Vagina (tissue), 2 donors: ENCODE measurements around the gene LMO7. TPM values are rescaled to one million over a fixed set of nuclear protein-coding genes. Genes with fewer than 3 reads are reported as not detected.
A peak's percentile ranks its signal among the peaks of the same experiment; 100 is the strongest.

Experiments used
- DNase-seq, 2 donors: peaks; one replicate each; pipeline ENCODE4 v3.0.0-alpha.2; 2017; ENCODE audit errors: extremely low spot score in 2 of 2
- H3K27ac ChIP-seq: fragments of 200-600 bp; sonication (generic); one replicate; pipeline ENCODE4 v1.5.1; 2019
- H3K27me3 ChIP-seq: fragments of 200-600 bp; sonication (generic); one replicate; pipeline ENCODE4 v1.5.1; 2019
- H3K36me3 ChIP-seq, 2 donors: fragments of 200-600 bp; sonication (generic); one replicate each; pipeline ENCODE4 v1.5.1; 2017 to 2019
- H3K4me1 ChIP-seq: fragments of 200-600 bp; sonication (generic); one replicate; pipeline ENCODE4 v1.5.1; 2019
- H3K4me3 ChIP-seq, 2 donors: fragments of 200-600 bp; sonication (generic); 1 replicate in 1 of 2; 2 replicates in 1 of 2; pipeline ENCODE4 v1.5.1; 2016 to 2019
- H3K9me3 ChIP-seq: fragments of 200-600 bp; sonication (generic); one replicate; pipeline ENCODE4 v1.5.1; 2019
- CTCF ChIP-seq, 3 experiments: fragments of 450-650 bp in 2 of 3; fragments of 200-600 bp in 1 of 3; sonication (generic) in 1 of 3; IDR thresholded peaks; one replicate each; pipeline ENCODE4 v1.5.1; 2017 to 2019; ENCODE audit warnings: antibody characterized with exemption in 3 of 3, mild to moderate bottlenecking in 2 of 3, moderate library complexity in 2 of 3
- POLR2A ChIP-seq, 2 donors: fragments of 450-650 bp; IDR thresholded peaks; one replicate each; pipeline ENCODE4 v1.6.1; 2017; ENCODE audit warnings: antibody characterized with exemption in 2 of 2, mild to moderate bottlenecking in 2 of 2, moderate library complexity in 2 of 2
- POLR2AphosphoS5 ChIP-seq, 2 donors: sonication (generic); formaldehyde crosslinking; IDR thresholded peaks; one replicate each; pipeline ENCODE4 v1.9.0; 2017; ENCODE audit warnings: antibody characterized with exemption in 2 of 2, mild to moderate bottlenecking in 2 of 2, low read depth in 1 of 2; ENCODE audit not compliant: insufficient read depth in 1 of 2
- intact Hi-C: fragments of 100-400 bp; cut with DNase I; formaldehyde crosslinking; loops from one replicate; pipeline ENCODE4 v1.15.1; 2023
- total RNA-seq: library from RNA; depleted of rRNA; stranded (reverse); fragments of >200 nt; gene quantifications from one replicate; pipeline ENCODE4 v1.2.3, GENCODE V29; 2016

LMO7 gene
- total RNA-seq: 85.4 TPM

- no peaks in the 10 kb centered on the region for H3K9me3 ChIP-seq
- TF ChIP-seq CTCF (IDR thresholded peaks at IDR 0.05): no peak
- TF ChIP-seq POLR2AphosphoS5 (IDR thresholded peaks at IDR 0.05; ENCODE audit: insufficient read depth in 1 of 2, low read depth in 1 of 2): peak in 1 of 2 donors; percentile 65
- intact Hi-C loops: no loop called here
- H3K4me1 ChIP-seq: peaks cover 16% of the 10 kb centered on the region
- H3K27ac ChIP-seq: peak within 1 kb of the TSS; percentile 71
- no peak for DNase-seq
- H3K27me3 ChIP-seq: no peaks in the 10 kb centered on the region
- no peaks in the 10 kb centered on the region for H3K36me3 ChIP-seq
- peak within 1 kb of the TSS; percentile 53 to 75 for H3K4me3 ChIP-seq
These were observed at the start of gene LMO7 for GRCh38 chr13:75635828-75636435. LMO7 (plus strand) TSS chr13:75636330; CDS start chr13:75636658, 328 bp downstream.

GRCh38 chr13:75587679-75588078, 48.5 kb upstream of the LMO7 start:
- Histone ChIP-seq H3K27ac (no peak overlapping the region), H3K36me3 (peaks cover 0 to 10% of the 10 kb centered on the region in 2 donors), H3K27me3 (no peaks in the 10 kb centered on the region), H3K9me3 (no peaks in the 10 kb centered on the region), H3K4me1 (no peaks in the 10 kb centered on the region), H3K4me3 (no peak overlapping the region)
- DNase-seq: no peak
- intact Hi-C loops: no loop called here
- no peak for TF ChIP-seq POLR2A (IDR thresholded peaks at IDR 0.05)
- TF ChIP-seq CTCF (IDR thresholded peaks at IDR 0.05): no peak
- TF ChIP-seq POLR2AphosphoS5 (IDR thresholded peaks at IDR 0.05; ENCODE audit: insufficient read depth in 1 of 2, low read depth in 1 of 2): no peak

- Histone ChIP-seq H3K36me3 (no peaks in the 10 kb centered on the region), H3K9me3 (no peaks in the 10 kb centered on the region), H3K4me1 (no peaks in the 10 kb centered on the region), H3K27me3 (no peaks in the 10 kb centered on the region), H3K27ac (no peak overlapping the region), H3K4me3 (no peak overlapping the region)
- DNase-seq: no peak
- intact Hi-C loops: no loop called here
- TF ChIP-seq POLR2A (IDR thresholded peaks at IDR 0.05) (no peak), CTCF (IDR thresholded peaks at IDR 0.05) (no peak), POLR2AphosphoS5 (IDR thresholded peaks at IDR 0.05; ENCODE audit: insufficient read depth in 1 of 2, low read depth in 1 of 2) (no peak)
These were observed 39.4 kb upstream of the LMO7 start for GRCh38 chr13:75596657-75597182.

- Histone ChIP-seq H3K36me3 (no peaks in the 10 kb centered on the region), H3K27me3 (no peaks in the 10 kb centered on the region), H3K4me1 (no peaks in the 10 kb centered on the region), H3K27ac (no peak overlapping the region), H3K4me3 (no peak overlapping the region), H3K9me3 (no peaks in the 10 kb centered on the region)
- intact Hi-C loops: no loop called here
- no peak for DNase-seq
- TF ChIP-seq CTCF (IDR thresholded peaks at IDR 0.05) (no peak), POLR2AphosphoS5 (IDR thresholded peaks at IDR 0.05; ENCODE audit: insufficient read depth in 1 of 2, low read depth in 1 of 2) (no peak)
These were observed 35.8 kb upstream of the LMO7 start for GRCh38 chr13:75600371-75600770.

GRCh38 chr13:75603038-75603437, 33.1 kb upstream of the LMO7 start:
- Histone ChIP-seq H3K4me1 (no peaks in the 10 kb centered on the region), H3K36me3 (no peaks in the 10 kb centered on the region)
- TF ChIP-seq POLR2A (IDR thresholded peaks at IDR 0.05): no peak
- TF ChIP-seq POLR2AphosphoS5 (IDR thresholded peaks at IDR 0.05; ENCODE audit: insufficient read depth in 1 of 2, low read depth in 1 of 2): no peak
- no peak for TF ChIP-seq CTCF (IDR thresholded peaks at IDR 0.05)

More at GRCh38 chr13:75603038-75603437, 33.1 kb upstream of the LMO7 start:
- DNase-seq: no peak
- intact Hi-C loops: no loop called here
- Histone ChIP-seq H3K4me3 (no peak overlapping the region), H3K9me3 (no peaks in the 10 kb centered on the region), H3K27ac (no peak overlapping the region), H3K27me3 (no peaks in the 10 kb centered on the region)
